HK-2 (cell line): ENCODE results near the gene HIF3A.
"Not testable (repeated sequence)": the region's sequence is repeated elsewhere in the genome, so short reads cannot be mapped to it uniquely, and the experiment has no call there.

Experiments used
- DNase-seq: peaks from one replicate; pipeline ENCODE4 v3.0.0-alpha.2; 2018; ENCODE audit not compliant: unreplicated experiment

Gene HIF3A

DNA sequence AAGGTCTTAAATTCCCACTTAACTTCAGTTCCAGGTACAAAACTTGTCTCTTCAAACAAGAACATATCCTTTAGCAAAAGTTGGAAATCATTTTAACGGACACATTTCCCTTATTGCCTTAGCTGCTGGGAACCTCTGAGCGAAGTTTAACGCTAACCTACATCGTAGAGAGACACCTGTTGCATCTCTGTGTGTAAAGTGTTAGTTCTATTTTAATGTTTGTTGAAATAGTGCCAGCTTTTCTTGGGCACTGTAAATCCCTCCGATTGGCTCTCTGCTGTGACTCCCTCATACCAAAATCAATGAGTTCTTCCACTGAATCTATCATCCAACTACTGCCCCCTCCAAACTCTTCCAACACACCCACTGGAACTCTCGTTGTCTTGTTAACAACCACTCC, 2.3 kb upstream of the HIF3A start:
- no peak for DNase-seq

DNA sequence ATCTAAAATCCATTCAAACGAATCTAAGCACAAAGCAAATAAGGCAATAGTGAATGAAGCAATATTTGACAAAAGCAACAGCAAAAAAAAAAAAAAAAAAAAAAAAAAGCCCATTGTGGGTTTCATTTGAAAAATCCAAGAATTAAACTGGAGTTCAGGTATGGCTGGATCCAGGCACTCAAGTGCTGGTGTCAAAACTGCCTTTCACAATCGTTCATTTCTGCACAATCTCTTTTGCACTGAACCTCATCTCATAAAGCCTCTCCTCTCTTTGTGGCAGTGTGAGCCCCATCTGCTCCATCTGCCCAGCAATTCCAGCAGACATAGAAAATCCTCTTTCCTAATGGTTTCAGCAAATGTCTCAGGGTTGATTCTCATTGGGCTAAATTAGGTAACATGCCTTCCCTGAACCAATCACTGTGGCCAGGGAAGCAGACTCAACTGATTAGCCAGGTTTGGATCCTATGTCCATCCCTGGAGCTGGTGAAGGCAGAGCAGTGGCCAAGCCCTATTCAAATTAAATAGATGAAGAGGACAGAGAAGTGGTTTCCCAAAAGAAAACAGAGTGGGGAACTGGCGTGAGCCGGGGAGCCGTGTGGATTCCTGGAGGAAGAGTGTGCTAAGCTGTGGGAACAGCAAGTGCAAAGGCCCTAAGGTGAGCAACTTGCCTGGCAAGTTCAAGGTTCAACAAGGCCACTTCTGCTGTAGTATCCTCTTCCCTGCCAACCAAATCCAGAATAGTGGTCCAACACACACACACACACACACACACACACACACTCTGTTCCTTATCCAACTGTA, 1.2 kb upstream of the HIF3A start:
- DNase-seq: no peak

DNA sequence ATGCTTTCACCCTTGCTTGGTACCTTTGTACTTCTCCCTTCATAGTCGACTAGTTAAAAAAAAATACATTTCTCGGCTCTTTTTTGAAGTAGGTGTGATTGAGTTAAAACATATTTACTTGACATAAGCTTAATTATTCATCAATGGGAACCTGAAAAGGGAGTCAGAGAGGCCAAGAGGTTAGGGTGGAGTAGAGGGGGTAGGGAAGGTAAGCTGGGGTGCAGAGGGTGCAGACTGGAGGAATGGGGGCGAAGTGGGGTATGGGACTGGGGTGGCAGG, 701 bp upstream of the HIF3A start:
- no peak for DNase-seq

DNA sequence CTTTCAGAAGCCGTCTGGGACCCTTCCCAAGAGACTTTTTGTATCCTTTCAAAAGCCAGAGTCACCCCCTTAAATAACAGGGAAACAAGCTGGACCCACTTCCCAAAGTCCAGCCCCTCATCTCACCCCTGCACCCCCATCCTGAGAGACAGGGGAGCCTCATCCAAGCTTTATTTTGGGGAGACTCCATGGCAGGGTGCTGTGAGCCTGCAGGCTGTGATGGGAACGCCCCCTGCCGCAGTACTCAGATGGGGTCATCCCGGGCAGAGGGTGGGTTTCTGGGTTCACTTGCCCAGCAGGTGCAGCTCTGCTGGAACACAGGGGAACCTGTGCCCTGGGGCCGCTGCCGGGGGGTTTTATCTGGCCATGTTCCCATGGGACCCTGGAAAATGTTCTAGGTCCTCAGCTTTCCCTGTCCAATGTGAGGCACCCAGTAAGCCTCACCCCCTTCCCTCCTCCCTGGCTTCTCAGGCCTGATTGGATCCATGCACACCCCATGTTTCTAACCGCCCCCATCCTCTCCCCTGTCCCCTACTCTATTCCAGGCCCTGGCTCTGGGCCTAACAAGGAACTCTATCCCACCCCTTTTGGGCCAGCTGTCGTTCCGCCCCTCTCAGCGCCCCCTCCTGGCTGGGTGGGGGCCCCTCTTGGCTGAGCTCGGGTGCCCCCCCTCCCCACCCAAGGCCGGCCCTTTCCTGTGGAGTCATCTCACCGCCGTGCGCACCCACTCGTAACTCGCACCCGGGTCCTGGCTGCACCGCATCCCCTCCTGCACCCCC, 1.0 kb downstream of the HIF3A start:
- DNase-seq: no peak

DNA sequence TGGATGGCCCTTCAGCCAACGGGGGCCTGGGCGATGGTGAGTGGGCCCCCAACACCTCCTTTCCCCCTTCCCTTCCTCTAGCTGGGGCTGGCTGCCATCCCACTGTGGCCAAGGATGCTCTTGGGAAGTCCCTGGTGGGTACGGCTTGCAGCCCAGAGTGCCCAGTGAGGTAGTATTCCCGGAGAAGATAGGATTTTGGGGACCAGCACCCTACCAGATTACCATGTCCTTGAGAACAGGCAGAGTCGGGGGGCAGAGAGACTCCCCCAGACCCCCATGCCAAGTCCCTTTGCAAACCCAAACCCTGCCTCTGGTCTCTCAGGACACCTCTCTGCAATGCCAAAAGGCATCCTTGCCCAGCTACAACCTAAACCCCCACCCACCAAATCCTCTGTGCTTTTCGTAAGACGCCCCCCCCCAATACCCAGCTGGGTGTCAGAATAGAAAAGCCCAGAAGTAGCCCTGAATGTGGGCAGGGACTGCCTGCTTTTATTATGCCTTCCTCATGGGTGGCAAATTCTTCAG, 1.7 kb downstream of the HIF3A start:
- DNase-seq: no peak

DNA sequence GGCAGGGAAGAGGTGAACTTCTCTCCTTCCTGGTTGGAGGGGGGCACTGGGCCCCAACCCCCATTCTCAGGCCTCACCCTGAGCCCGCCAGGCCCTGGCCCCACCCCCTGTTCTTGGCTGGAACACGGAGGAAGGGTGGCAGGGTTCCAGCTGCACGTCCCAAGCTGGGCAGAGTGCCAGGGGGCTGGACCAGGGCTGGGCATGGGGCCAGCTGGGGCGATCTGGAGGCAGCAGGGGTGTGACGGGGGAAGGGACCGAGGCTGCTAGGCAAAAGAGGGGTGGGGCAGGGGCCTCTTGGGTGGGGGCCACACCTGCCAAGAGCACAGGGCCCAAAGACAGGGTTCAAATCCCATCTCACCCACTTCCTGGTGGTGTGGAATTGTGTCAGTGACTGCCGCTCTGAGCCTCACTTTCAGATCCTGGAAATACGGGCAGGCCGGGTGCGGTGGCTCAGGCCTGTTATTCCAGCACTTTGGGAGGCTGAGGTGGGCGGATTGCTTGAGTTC, 2.2 kb downstream of the HIF3A start:
- DNase-seq: peak; percentile 95

DNA sequence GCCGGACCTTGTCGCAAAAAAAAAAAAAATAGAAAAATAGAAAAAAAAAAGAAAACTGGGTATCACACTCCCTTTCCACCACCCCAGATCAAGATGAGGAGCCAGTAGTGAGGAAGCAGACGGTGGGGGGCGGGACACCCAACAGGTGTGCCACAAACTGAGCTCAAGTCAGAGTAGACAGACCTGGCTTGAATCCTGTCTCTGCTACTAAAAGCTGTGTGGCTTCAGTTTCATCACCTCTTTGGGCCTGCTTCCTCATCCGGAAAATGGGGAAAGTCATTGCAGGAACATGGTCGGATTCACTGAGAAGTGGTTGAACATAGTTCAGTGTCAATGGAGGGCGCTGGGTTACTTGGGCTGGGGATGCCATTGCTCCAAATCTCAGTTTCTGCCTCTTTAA, 2.9 kb downstream of the HIF3A start:
- DNase-seq: no peak

DNA sequence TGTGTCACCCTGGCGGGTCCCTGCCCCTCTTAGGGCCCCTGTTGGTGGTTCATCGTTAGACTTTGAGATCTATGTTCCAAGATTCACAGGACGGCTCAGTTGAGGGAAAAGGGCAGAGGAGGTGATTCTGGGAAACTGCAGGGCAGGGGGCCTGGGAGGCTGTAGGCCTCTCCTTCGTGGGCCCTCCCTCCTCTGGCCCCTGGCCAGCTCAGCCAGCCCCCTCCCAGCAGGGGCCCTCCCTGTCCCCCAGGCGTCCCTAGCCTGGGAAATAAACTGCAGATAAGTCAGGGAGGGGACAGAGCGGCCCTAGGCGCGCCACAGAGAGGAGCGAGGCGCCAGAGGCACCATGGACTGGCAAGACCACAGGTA, 6.5 kb downstream of the HIF3A start:
- DNase-seq: no peak

DNA sequence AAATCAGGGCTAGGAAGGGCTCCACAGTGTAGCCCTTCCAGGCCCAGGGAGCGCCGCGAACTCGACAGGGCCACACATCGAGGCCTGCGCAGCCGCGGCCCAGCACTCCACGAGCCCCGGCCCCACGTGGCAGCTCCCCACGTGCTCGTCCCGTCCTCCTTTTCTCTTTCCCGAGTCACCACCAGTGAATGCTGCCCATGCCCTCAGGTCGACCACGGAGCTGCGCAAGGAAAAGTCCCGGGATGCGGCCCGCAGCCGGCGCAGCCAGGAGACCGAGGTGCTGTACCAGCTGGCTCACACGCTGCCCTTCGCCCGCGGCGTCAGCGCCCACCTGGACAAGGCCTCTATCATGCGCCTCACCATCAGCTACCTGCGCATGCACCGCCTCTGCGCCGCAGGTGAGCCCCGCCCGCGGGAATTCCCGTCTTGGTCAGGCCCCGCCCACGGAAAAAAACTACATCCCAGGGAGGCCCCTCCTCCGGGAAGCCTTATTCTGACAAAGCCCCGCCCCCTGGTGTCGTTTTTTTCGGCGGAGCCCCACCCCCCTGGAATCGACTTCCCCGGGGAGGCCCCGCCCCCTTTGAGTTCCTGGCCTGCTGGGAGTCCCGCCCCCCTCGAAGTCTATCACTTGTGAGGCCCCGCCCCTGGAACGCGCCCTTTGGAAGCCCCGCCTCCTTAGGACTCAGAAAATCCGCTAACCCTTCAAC, 7.0 kb downstream of the HIF3A start:
- DNase-seq: no peak

DNA sequence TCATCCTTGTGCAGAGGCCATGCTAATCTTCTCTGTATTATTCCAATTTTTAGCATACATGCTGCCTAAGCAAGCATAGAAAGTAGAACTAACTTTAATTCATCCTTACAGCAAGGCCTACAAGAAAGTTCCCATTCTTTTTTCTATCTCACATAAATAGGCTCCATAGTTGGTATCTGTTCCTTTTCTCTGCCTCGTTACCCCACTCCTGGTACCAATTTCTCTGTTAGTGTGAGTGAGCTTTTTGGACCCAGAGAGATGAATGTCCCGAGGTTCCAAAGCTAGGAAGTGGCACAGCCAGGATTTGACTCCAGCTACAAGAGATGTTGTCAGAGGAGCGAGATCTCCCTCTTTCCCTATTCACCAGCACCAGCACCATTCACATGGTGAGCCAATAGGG, 9.7 kb downstream of the HIF3A start:
- DNase-seq: no peak

DNA sequence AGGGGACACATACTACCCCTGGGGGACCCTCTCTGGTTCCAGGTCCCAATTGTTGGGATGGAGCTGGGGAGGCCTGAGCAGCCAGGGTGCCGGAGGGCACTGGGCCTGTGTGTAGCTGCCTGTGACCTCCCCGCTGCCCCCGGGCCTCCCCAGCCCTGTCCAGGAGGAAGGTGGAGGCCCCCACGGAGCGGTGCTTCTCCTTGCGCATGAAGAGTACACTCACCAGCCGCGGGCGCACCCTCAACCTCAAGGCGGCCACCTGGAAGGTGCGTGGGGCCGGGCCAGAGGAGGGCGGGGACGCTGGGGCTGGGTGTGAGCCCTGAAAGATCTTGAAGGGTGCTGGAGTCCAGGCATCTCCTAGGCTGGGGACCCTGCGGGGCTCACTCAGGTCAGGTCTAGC, 11.7 kb downstream of the HIF3A start:
- no peak for DNase-seq

DNA sequence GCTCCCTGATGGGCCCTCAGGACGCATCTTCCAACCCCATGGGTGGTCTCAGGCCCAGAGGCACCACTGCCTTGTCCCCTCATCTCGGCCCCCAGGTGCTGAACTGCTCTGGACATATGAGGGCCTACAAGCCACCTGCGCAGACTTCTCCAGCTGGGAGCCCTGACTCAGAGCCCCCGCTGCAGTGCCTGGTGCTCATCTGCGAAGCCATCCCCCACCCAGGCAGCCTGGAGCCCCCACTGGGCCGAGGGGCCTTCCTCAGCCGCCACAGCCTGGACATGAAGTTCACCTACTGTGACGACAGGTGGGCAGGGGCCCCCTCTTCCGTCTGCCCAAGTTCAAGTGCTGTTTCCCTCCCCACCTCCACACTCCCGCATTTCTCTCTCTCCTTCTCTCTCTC, 12.2 kb downstream of the HIF3A start:
- no peak for DNase-seq

DNA sequence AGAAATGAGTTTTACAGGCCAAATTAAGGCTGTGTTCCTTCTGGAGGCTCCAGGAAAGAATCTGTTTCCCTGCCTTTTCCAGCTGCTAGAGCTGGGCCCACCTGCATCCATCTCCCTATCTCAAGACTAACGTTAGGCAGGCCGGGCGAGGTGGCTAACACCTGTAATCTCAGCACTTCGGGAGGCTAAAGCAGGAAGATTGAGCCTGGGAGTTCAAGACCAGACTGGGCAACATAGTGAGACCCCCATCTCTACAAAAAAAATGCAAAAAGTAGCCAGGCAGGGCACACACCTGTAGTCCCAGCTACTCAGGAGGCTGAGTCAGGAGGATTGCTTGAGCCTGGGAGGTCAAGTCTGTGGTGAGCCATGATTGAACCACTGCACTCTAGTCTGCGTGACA, 14.6 kb downstream of the HIF3A start:
- DNase-seq: no peak

DNA sequence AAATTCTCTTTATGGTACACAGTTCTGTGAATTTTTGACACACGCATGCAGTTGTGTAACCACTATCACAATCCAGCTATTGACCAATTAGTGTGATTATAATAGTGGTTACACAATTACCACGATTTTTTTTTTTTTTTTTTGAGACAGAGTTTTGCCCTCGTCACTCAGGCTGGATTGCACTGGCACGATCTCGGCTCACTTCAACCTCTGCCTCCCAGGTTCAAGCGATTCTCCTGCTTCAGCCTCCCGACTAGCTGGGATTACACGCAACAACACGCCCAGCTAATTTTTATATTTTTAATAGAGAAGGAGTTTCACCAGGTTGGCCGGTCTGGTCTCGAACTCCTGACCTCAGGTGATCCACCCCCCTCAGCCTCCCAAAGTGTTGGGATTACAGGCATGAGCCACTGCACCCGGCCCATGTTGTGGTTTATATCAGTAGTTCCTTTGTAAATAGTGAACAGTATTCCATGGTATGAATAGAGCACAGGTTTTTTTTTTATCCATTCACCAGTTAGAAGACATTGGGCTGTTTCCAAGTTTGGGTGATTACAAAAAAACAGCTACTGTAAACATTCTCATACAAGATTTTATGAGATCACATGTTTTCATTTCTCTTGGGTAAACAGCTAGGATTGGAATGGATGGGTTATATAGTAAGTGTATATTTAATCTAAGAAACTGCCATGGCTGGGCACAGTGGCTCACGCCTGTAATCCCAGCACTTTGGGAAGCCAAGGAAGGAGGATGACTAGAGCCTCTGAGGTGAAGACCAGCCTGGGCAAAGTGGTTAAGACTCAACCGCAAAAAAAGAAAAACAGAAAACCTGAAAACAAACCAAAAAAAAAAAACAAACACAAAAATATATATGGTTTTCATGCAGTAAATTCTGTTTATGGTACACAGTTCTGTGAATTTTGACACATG, 17.0 kb downstream of the HIF3A start:
- DNase-seq: not testable (repeated sequence)

DNA sequence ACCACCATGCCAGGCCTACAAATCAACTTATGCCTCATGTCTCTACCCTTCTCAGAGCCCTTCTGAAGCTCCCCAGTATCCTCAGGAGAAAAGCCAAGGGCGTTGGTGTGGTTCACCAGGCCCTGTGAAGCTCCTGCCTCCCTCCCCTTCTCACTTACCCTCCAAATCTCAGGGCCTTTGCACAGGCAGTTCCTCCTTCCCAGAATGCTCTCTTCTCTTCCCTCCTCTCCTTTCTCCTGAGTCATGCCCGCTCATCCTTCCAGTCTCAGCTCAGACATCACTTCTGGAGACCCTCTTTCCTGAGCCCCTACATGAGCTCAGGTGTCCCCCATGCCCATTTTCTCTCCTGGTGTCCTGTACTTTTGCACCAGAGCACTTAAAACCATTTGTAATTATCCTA, 20.5 kb downstream of the HIF3A start:
- DNase-seq: no peak

DNA sequence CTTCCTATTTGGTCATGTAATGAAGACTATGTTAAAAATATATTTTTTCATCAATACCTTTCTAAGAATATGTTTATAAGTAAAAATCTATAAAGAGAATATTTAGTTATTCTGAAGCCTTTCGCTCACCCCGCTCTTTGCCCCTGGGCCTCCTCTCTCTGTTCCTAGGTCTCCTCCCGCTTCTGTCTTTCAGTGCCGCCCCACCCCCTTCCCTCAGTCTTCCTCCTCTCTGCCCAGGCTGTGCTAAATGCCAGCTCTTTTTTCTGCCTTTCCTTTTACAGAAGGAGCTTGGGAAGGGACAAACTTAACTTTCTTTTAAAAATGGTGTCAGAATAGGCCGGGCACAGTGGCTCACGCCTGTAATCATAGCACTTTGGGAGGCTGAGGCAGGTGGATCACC, 22.8 kb downstream of the HIF3A start:
- DNase-seq: no peak

DNA sequence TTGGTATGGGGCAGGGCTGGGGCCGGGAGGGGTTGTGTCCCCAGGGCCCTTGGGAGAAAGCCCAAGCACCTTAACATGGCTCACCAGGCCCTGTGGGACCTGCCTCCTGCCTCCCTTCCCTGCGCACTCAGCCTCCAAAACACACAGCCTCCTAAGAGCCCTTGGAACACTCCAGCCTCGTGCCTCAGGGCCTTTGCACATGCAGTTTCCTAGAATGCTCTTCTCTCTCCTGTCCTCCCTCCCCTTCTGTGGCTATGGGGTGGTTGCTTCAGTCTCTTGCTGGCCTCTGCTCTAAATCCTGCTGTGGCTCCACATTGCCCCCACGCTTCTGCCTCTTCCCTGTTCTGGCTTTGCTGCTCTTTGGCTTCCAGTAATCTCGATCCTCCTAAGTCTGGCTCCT, 23.7 kb downstream of the HIF3A start:
- DNase-seq: no peak

DNA sequence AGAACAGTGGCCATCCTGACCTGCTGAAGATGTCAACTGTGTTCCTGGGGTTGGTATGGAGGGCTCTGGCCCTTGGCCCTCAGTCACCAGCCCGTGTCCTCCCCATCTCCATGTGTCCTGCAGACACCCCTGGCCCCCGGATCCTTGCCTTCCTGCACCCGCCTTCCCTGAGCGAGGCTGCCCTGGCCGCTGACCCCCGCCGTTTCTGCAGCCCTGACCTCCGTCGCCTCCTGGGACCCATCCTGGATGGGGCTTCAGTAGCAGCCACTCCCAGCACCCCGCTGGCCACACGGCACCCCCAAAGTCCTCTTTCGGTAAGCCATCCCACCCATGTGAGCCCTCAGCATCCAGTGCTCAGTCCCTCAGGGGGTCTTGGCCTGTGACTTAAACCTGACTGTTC, 24.8 kb downstream of the HIF3A start:
- no peak for DNase-seq

DNA sequence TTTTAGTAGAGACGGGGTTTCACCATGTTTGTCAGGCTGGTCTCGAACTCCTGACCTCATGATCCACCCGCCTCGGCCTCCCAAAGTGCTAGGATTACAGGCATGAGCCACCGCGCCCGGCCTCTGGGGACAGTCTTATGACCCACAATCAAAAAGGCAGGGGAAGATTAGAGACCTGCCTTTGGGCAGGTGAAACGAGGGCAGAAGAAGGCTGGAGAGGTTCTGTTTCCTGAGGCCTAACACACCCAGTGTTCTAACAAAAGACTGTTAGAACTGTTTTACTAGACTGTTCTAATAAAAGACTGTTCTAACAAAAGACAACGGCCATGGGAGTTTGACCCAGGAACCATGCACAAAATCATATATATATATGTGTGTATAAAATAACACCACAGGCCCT, 26.4 kb downstream of the HIF3A start:
- DNase-seq: not testable (repeated sequence)

DNA sequence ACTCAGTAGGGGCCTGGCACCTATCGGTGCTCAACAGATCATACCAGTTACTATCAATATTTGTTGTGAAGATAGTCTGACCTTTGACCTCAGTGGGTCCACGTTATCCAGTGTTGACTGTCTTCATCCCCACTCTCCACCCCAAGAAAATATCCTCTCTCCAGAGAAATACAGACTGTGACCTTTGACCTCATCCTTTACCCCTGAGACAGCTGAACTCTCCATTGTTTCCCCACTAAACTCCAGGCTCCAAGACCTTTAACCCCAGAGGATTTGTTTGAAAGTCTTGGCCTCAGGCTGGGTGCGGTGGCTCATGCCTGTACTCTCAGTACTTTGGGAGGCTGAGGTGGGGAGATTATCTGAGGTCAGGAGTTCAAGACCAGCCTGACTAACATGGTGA, 27.4 kb downstream of the HIF3A start:
- no peak for DNase-seq

DNA sequence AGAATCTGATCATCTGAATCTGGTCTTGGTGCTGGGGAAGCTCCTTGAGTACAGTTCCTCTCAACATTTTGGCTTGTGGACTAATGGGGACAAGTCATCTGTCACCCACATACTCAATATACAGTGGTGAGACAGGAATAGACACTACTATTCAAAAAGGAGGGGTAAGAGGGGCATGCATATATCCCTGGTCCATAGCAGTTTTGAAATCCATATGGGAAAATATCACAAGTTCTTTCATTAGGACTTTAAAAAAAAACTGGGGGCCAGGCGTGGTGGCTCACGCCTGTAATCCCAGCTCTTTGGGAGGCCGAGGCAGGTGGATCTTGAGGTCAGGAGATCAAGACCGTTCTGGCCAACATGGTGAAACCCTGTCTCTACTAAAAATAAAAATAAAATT, 29.8 kb downstream of the HIF3A start:
- DNase-seq: no peak

DNA sequence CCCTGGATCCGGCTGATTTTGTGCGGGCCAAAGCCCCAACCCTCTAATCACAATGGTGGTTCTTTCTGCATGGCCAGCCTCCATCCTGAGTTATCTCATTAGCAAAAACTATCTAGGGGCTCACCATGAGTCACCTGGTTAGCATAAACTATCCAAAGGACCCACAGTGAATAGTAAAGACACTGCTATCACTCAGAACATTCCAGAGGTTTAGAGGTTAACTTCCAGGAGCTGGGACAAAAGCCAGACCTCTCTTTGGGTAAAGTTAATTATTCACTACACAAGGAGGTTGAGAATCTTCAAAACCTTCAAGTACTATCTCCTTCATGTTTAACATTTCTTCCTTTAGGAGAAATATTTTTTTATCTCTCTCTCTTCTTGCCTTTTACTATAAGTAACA, 31.2 kb downstream of the HIF3A start:
- no peak for DNase-seq
